ENCODE data around the gene PLEKHS1. TPM values are rescaled to one million over a fixed set of nuclear protein-coding genes. Genes with fewer than 3 reads are reported as not detected.

PLEKHS1 gene
- total RNA-seq, 1 experiment from 2014 or later: 0.21 TPM

DNA sequence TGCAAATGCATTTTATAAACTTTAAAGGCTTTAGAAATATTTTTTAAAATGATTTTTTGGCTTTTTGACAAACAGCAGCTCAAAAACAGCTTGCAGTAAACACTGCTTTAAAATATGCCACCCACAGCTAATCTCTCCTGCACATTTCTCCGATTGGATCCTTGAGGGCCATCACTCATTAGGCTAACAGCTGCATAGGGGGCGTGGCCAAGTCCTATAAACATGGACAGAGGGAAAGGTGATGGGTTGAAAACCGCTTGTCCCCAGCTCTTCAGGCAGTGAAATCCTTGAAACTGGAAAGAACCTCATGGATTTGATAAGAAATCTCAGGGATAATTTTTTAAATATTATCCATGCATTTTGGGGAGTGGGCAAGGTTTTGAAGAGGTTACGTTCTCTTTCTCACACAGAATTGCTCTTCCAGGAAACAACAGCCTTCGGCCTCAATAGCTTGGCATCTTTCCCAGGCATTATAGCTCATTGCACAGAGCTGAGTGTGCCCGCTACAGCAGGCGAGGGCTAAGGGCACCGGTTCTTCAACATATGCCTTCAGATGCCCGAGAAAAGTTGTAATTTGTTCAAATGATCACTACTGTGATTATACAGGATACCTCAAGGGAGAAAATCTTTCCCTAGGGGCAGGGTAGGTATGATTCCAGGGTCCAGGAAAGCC is 1.7 kb downstream of the PLEKHS1 start:
- POLR2A ChIA-PET: no interaction called here
- intact Hi-C loops (cut with micrococcal nuclease; ENCODE audit: unreplicated experiment): no loop called here
- TF ChIP-seq TCF7L2 (IDR thresholded peaks at IDR 0.05; ENCODE audit: low read depth, low read length): no peak
- TF ChIP-seq, protein P1, sequence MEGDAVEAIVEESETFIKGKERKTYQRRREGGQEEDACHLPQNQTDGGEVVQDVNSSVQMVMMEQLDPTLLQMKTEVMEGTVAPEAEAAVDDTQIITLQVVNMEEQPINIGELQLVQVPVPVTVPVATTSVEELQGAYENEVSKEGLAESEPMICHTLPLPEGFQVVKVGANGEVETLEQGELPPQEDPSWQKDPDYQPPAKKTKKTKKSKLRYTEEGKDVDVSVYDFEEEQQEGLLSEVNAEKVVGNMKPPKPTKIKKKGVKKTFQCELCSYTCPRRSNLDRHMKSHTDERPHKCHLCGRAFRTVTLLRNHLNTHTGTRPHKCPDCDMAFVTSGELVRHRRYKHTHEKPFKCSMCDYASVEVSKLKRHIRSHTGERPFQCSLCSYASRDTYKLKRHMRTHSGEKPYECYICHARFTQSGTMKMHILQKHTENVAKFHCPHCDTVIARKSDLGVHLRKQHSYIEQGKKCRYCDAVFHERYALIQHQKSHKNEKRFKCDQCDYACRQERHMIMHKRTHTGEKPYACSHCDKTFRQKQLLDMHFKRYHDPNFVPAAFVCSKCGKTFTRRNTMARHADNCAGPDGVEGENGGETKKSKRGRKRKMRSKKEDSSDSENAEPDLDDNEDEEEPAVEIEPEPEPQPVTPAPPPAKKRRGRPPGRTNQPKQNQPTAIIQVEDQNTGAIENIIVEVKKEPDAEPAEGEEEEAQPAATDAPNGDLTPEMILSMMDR (IDR thresholded peaks at IDR 0.05): no peak
- no peak for TF ChIP-seq SIN3A (IDR thresholded peaks at IDR 0.05; ENCODE audit: borderline replicate concordance, insufficient read depth, low read depth, low read length)
- TF ChIP-seq POLR2AphosphoS5 (IDR thresholded peaks at IDR 0.05; ENCODE audit: low read depth, low read length): no peak
- TF ChIP-seq, protein P2, sequence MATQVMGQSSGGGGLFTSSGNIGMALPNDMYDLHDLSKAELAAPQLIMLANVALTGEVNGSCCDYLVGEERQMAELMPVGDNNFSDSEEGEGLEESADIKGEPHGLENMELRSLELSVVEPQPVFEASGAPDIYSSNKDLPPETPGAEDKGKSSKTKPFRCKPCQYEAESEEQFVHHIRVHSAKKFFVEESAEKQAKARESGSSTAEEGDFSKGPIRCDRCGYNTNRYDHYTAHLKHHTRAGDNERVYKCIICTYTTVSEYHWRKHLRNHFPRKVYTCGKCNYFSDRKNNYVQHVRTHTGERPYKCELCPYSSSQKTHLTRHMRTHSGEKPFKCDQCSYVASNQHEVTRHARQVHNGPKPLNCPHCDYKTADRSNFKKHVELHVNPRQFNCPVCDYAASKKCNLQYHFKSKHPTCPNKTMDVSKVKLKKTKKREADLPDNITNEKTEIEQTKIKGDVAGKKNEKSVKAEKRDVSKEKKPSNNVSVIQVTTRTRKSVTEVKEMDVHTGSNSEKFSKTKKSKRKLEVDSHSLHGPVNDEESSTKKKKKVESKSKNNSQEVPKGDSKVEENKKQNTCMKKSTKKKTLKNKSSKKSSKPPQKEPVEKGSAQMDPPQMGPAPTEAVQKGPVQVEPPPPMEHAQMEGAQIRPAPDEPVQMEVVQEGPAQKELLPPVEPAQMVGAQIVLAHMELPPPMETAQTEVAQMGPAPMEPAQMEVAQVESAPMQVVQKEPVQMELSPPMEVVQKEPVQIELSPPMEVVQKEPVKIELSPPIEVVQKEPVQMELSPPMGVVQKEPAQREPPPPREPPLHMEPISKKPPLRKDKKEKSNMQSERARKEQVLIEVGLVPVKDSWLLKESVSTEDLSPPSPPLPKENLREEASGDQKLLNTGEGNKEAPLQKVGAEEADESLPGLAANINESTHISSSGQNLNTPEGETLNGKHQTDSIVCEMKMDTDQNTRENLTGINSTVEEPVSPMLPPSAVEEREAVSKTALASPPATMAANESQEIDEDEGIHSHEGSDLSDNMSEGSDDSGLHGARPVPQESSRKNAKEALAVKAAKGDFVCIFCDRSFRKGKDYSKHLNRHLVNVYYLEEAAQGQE (IDR thresholded peaks at IDR 0.05; ENCODE audit: insufficient read depth in 1 of 2, low read depth in 2 of 2, low read length in 1 of 2): no peak
- Histone ChIP-seq H3K27ac (ENCODE audit: low read length) (no peak overlapping the region), H3K4me3 (ENCODE audit: low read depth in 2 of 2, low read length in 2 of 2) (no peak overlapping the region), H3K9me3 (ENCODE audit: control insufficient read depth, insufficient read depth, low read depth, low read length) (no peaks in the 10 kb centered on the region), H3K4me1 (ENCODE audit: control insufficient read depth, insufficient read depth, low read length) (no peaks in the 10 kb centered on the region), H3K27me3 (ENCODE audit: control insufficient read depth, insufficient read depth, low read length) (peaks cover 3% of the 10 kb centered on the region; the same call in 1 of the 2 replicates), H3K36me3 (ENCODE audit: control insufficient read depth, insufficient read depth, low read length) (no peaks in the 10 kb centered on the region)
- CTCF ChIA-PET: no interaction called here
- in situ Hi-C loops (cut with HindIII; ENCODE audit: low pct_unique_long_range_greater_than_20kb, low sequenced_read_pairs): no loop called here
- ATAC-seq (no peak), DNase-seq (ENCODE audit: low read depth, low spot score) (no peak)
- BruUV-seq (replicated peaks): no TSS peak

DNA sequence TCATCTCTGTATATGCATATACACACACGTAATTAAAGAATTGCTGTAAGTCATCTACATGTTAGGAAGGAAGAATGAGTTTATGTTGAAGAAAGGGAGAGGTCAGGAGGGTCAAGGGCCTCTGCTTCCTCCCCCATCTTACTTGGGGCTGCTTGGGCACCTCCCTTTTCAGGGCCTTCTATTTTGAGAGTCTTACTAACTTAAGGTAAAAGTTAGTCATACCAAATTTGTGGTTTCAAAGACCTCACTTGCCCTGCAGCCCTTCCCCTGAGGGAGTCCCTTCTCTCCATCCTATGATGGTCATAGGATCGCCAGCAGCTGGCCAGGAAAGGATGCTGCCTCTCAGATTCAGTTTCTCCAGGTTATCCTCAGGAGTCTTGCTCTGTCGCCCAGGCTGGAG is 2.6 kb downstream of the PLEKHS1 start:
- CTCF ChIA-PET: no interaction called here
- Histone ChIP-seq H3K4me1 (ENCODE audit: control insufficient read depth, insufficient read depth, low read length) (no peaks in the 10 kb centered on the region), H3K36me3 (ENCODE audit: control insufficient read depth, insufficient read depth, low read length) (no peaks in the 10 kb centered on the region), H3K27ac (ENCODE audit: low read length) (no peak overlapping the region), H3K4me3 (ENCODE audit: low read depth in 2 of 2, low read length in 2 of 2) (no peak overlapping the region), H3K9me3 (ENCODE audit: control insufficient read depth, insufficient read depth, low read depth, low read length) (no peaks in the 10 kb centered on the region), H3K27me3 (ENCODE audit: control insufficient read depth, insufficient read depth, low read length) (peaks cover 3% of the 10 kb centered on the region; the same call in 1 of the 2 replicates)
- in situ Hi-C loops (cut with HindIII; ENCODE audit: low pct_unique_long_range_greater_than_20kb, low sequenced_read_pairs) (no loop called here), intact Hi-C loops (cut with micrococcal nuclease; ENCODE audit: unreplicated experiment) (no loop called here)
- POLR2A ChIA-PET: no interaction called here
- ATAC-seq (no peak), DNase-seq (ENCODE audit: low read depth, low spot score) (no peak)
- BruUV-seq (replicated peaks): no TSS peak
- TF ChIP-seq POLR2AphosphoS5 (IDR thresholded peaks at IDR 0.05; ENCODE audit: low read depth, low read length) (no peak), TCF7L2 (IDR thresholded peaks at IDR 0.05; ENCODE audit: low read depth, low read length) (no peak), SIN3A (IDR thresholded peaks at IDR 0.05; ENCODE audit: borderline replicate concordance, insufficient read depth, low read depth, low read length) (no peak)
- TF ChIP-seq, protein P2 (IDR thresholded peaks at IDR 0.05; ENCODE audit: insufficient read depth in 1 of 2, low read depth in 2 of 2, low read length in 1 of 2): no peak
- TF ChIP-seq, protein P1 (IDR thresholded peaks at IDR 0.05): no peak

Data from Panc1 (cell line).